ENCODE data around the gene CIART. TPM values are rescaled to one million over a fixed set of nuclear protein-coding genes. Genes with fewer than 3 reads are reported as not detected.
"Not testable (repeated sequence)": the region's sequence is repeated elsewhere in the genome, so short reads cannot be mapped to it uniquely, and the experiment has no call there.

The CIART gene
- total RNA-seq, 1 donor from 2014 or later, result 8.7 TPM

GRCh38 chr1:150302902-150303301 lies 20.5 kb downstream of the CIART start:
- intact Hi-C loops (cut with micrococcal nuclease), result no loop called here

DNA sequence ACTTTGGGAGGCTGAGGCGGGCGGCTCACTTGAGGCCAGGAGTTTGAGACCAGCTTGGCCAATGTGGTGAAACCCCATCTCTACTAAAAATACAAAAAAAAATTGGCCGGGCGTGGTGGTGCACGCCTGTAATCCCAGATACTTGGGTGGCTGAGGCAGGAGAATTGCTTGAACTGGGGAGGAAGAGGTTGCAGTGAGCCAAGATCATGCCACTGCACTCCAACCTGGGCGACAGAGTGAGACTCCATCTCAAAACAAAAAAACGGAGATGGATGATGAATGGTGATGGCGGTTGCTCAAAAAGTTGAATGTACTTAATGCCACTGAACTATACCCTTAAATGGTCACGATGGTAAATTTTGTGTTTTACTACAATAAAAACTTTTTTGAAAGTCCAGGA lies 26.2 kb downstream of the CIART start:
- H3K4me1 ChIP-seq; H3K4me3 ChIP-seq; H3K9me3 ChIP-seq (replicated peaks); H3K27ac ChIP-seq (replicated peaks); DNase-seq; intact Hi-C loops (cut with micrococcal nuclease); H3K27me3 ChIP-seq (ENCODE audit: low read depth): not testable (repeated sequence)
- H3K36me3 ChIP-seq, result peaks cover 30% of the 10 kb centered on the region

More at GRCh38 chr1:150302902-150303301, 20.5 kb downstream of the CIART start:
- TF ChIP-seq CTCF (IDR thresholded peaks at IDR 0.05; ENCODE audit: borderline replicate concordance), result no peak
- Histone ChIP-seq H3K27ac (replicated peaks) (no peak overlapping the region), H3K4me3 (no peak overlapping the region), H3K27me3 (ENCODE audit: low read depth) (no peaks in the 10 kb centered on the region), H3K9me3 (replicated peaks) (no peaks in the 10 kb centered on the region), H3K36me3 (peaks cover 77% of the 10 kb centered on the region), H3K4me1 (no peaks in the 10 kb centered on the region)
- no peak for DNase-seq

- TF ChIP-seq CTCF (IDR thresholded peaks at IDR 0.05; ENCODE audit: borderline replicate concordance), result no peak
- no peaks in the 10 kb centered on the region for H3K9me3 ChIP-seq (replicated peaks)
- H3K4me1 ChIP-seq, result no peaks in the 10 kb centered on the region
- no peak for DNase-seq
- no peak overlapping the region for H3K4me3 ChIP-seq
- intact Hi-C loops (cut with micrococcal nuclease), result no loop called here
- H3K27me3 ChIP-seq (ENCODE audit: low read depth), result no peaks in the 10 kb centered on the region
- no peak overlapping the region for H3K27ac ChIP-seq (replicated peaks)
- H3K36me3 ChIP-seq, result peaks cover 30% of the 10 kb centered on the region
These were observed 27.6 kb downstream of the CIART start for GRCh38 chr1:150309758-150310508.

- H3K36me3 ChIP-seq, result peaks cover 13% of the 10 kb centered on the region
- no peak overlapping the region for H3K4me3 ChIP-seq
- intact Hi-C loops (cut with micrococcal nuclease), result no loop called here
- TF ChIP-seq CTCF (IDR thresholded peaks at IDR 0.05; ENCODE audit: borderline replicate concordance), result no peak
- DNase-seq, result no peak
- H3K9me3 ChIP-seq (replicated peaks), result no peaks in the 10 kb centered on the region
- H3K27me3 ChIP-seq (ENCODE audit: low read depth), result no peaks in the 10 kb centered on the region
- H3K4me1 ChIP-seq, result no peaks in the 10 kb centered on the region
- no peak overlapping the region for H3K27ac ChIP-seq (replicated peaks)
These were observed 29.4 kb downstream of the CIART start for GRCh38 chr1:150311762-150312161.

DNA sequence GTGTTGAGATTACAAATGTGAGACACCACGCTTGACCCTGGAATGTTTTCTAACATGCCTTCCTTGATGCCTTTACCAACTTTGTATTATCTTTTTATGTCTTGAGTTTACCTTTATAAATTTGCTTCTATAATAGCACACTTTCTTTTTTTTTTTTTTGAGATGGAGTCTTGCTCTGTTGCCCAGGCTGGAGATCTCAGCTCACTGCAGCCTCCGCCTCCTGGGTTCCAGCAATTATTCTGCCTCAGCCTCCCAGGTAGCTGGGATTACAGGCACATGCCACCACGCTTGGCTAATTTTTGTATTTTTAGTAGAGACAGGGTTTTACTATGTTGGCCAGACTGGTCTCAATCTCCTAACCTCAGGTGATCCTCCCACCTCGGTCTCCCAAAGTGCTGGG lies 32.3 kb downstream of the CIART start:
- H3K4me1 ChIP-seq; H3K36me3 ChIP-seq; H3K4me3 ChIP-seq; intact Hi-C loops (cut with micrococcal nuclease); H3K27ac ChIP-seq (replicated peaks); H3K27me3 ChIP-seq (ENCODE audit: low read depth); H3K9me3 ChIP-seq (replicated peaks); DNase-seq: not testable (repeated sequence)

GRCh38 chr1:150320667-150320978 lies 38.3 kb downstream of the CIART start:
- no peak for DNase-seq
- Histone ChIP-seq H3K27ac (replicated peaks) (peak overlapping the region; percentile 95), H3K36me3 (peaks cover 17% of the 10 kb centered on the region), H3K9me3 (replicated peaks) (no peaks in the 10 kb centered on the region), H3K27me3 (ENCODE audit: low read depth) (no peaks in the 10 kb centered on the region), H3K4me3 (peak overlapping the region; percentile 78), H3K4me1 (peaks cover 28% of the 10 kb centered on the region)
- intact Hi-C loops (cut with micrococcal nuclease), result no loop called here
- TF ChIP-seq CTCF (IDR thresholded peaks at IDR 0.05; ENCODE audit: borderline replicate concordance), result no peak
